ENCODE measurements around the gene ARHGAP26. TPM values are rescaled to one million over a fixed set of nuclear protein-coding genes. Genes with fewer than 3 reads are reported as not detected.

ARHGAP26 gene
- total RNA-seq, 1 experiment from 2014 or later = 39.8 TPM

DNA sequence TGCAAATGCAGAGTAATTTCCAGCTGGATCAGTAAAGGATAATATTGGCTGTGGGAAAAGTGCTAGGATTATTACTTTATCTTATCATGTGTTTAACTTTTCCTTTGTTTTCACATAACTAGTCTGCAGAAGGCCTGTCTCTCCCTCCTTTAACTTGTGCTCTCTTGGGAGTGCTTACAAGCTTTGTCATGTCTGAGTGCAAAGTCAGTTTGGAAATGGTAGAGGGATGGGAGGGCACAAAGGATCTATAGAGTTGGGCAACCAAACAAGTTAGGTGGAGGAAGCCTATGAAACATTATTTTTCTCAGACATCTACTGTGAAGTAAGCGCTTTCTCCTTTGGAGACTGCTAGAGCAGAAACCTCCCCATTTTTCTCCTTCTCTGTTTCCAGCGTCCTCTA lies 308.8 kb downstream of the ARHGAP26 start:
- Histone ChIP-seq H3K79me2 (ENCODE audit: low read length) (no peaks in the 10 kb centered on the region), H2AFZ (ENCODE audit: low read length) (no peak overlapping the region), H3K27ac (ENCODE audit: low read length) (no peak overlapping the region), H3K36me3 (ENCODE audit: insufficient read depth, low read length) (no peaks in the 10 kb centered on the region), H3K9me3 (ENCODE audit: low read length) (no peaks in the 10 kb centered on the region), H3K9me2 (replicated peaks; ENCODE audit: insufficient read depth, low read length) (no peaks in the 10 kb centered on the region), H3K9ac (ENCODE audit: low read length) (no peak overlapping the region), H3K4me1 (ENCODE audit: low read length) (peaks cover 11% of the 10 kb centered on the region), H3K4me2 (ENCODE audit: low read depth, low read length, poor library complexity, severe bottlenecking) (no peak overlapping the region), H4K20me1 (ENCODE audit: insufficient read depth, low read depth, low read length) (no peaks in the 10 kb centered on the region), H3K4me3 (ENCODE audit: low read length) (no peak overlapping the region), H3K27me3 (ENCODE audit: low read length) (no peaks in the 10 kb centered on the region)
- DNase-seq = no peak

DNA sequence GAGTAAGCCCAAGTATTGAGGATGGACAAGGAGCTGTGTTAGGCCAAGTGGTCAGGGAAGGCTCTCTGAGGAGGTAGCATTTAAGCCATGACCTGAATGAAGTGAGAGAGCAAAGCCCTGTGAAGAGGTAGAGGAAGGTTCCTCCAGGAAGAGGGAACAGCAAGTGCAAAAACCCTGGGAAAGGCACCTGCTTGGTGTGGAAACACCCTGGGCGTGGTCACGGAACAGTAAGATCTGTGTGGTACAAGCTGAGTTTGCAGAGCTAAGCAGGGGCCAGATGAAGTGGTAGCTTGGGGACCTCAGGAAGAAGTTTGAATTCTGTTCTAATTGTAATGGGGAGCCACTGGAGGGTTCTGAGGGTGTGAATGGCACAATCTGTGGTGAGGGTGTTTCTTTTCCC lies 310.2 kb downstream of the ARHGAP26 start:
- H3K4me2 ChIP-seq (ENCODE audit: low read depth, low read length, poor library complexity, severe bottlenecking) = no peak overlapping the region
- H3K4me1 ChIP-seq (ENCODE audit: low read length) = peaks cover 11% of the 10 kb centered on the region
- H3K36me3 ChIP-seq (ENCODE audit: insufficient read depth, low read length) = no peaks in the 10 kb centered on the region
- no peak overlapping the region for H3K4me3 ChIP-seq (ENCODE audit: low read length)
- no peak overlapping the region for H2AFZ ChIP-seq (ENCODE audit: low read length)
- H3K9me3 ChIP-seq (ENCODE audit: low read length) = no peaks in the 10 kb centered on the region
- H3K79me2 ChIP-seq (ENCODE audit: low read length) = no peaks in the 10 kb centered on the region
- H3K27ac ChIP-seq (ENCODE audit: low read length) = no peak overlapping the region
- H3K9ac ChIP-seq (ENCODE audit: low read length) = no peak overlapping the region
- no peak for DNase-seq
- no peaks in the 10 kb centered on the region for H4K20me1 ChIP-seq (ENCODE audit: insufficient read depth, low read depth, low read length)
- H3K9me2 ChIP-seq (replicated peaks; ENCODE audit: insufficient read depth, low read length) = no peaks in the 10 kb centered on the region
- no peaks in the 10 kb centered on the region for H3K27me3 ChIP-seq (ENCODE audit: low read length)

DNA sequence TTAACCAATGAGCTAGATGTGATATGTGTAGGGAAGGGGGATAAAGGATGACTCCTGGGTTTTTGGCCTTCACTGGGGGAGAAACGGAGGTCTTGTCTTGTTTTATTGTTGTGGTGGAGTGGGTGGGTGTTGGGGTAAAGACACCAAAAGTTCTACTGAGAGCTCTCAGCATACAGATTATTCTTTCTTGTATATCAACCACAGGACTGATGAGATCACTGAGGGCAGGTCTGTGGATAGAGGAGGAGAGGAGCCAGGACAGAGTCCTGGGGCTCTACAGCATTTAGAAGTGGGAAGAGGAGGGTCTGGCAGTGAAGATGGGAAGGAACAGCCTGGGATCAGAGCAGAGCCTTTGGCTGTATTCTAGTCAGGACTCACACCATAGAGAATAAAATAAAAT lies 310.8 kb downstream of the ARHGAP26 start:
- Histone ChIP-seq H3K36me3 (ENCODE audit: insufficient read depth, low read length) (no peaks in the 10 kb centered on the region), H4K20me1 (ENCODE audit: insufficient read depth, low read depth, low read length) (no peaks in the 10 kb centered on the region), H3K4me2 (ENCODE audit: low read depth, low read length, poor library complexity, severe bottlenecking) (no peak overlapping the region), H3K4me3 (ENCODE audit: low read length) (no peak overlapping the region), H3K27ac (ENCODE audit: low read length) (no peak overlapping the region), H2AFZ (ENCODE audit: low read length) (no peak overlapping the region), H3K79me2 (ENCODE audit: low read length) (no peaks in the 10 kb centered on the region), H3K9me2 (replicated peaks; ENCODE audit: insufficient read depth, low read length) (no peaks in the 10 kb centered on the region), H3K4me1 (ENCODE audit: low read length) (peaks cover 11% of the 10 kb centered on the region), H3K27me3 (ENCODE audit: low read length) (no peaks in the 10 kb centered on the region), H3K9me3 (ENCODE audit: low read length) (no peaks in the 10 kb centered on the region), H3K9ac (ENCODE audit: low read length) (no peak overlapping the region)
- no peak for DNase-seq

DNA sequence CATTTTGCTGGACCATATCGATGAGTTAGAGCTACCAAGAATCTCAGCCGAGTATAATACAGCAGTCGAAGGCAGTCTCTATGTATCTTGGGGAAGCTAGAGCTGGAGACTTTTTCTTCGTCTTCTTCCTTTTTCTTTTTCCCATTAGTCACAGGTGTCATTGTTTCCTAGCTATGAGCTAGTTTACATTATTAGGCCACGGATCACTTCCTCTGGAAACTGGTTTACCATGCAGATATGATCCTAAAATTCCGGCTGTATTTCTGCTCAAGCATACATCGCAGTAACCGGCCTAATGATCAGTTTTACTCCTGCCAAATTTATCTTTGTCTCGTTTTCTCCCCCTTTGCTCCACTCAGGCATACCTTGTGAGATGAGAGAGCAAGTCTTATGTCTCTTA lies 312.8 kb downstream of the ARHGAP26 start:
- no peak overlapping the region for H3K4me2 ChIP-seq (ENCODE audit: low read depth, low read length, poor library complexity, severe bottlenecking)

DNA sequence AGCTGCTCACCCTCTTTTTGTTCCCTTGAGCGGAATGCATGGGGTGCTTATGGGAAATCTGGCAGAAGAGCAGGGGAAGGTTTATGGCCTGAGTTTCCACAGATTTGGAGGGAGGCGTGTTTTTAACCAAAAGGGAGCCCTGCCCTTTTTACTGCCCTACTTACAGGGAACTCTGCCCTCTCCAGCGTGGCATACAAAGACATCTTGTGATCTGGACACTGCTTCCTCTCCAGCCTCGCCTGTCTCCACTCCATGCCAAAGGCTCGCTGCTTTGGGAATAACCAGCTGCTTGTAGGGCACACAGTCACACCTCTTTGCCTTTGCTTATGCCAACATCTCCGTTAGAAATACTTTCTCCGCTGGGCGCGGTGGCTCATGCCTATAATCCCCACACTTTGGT lies 314.2 kb downstream of the ARHGAP26 start:
- Histone ChIP-seq H3K79me2 (ENCODE audit: low read length) (no peaks in the 10 kb centered on the region), H3K9me2 (replicated peaks; ENCODE audit: insufficient read depth, low read length) (no peaks in the 10 kb centered on the region), H3K36me3 (ENCODE audit: insufficient read depth, low read length) (no peaks in the 10 kb centered on the region), H3K4me1 (ENCODE audit: low read length) (0 out of 2 replicates have a peak, but pooled peaks cover 3% of the 10 kb centered on the region), H3K4me2 (ENCODE audit: low read depth, low read length, poor library complexity, severe bottlenecking) (no peak overlapping the region), H2AFZ (ENCODE audit: low read length) (no peak overlapping the region), H3K4me3 (ENCODE audit: low read length) (no peak overlapping the region), H3K9me3 (ENCODE audit: low read length) (no peaks in the 10 kb centered on the region), H4K20me1 (ENCODE audit: insufficient read depth, low read depth, low read length) (no peaks in the 10 kb centered on the region), H3K27me3 (ENCODE audit: low read length) (no peaks in the 10 kb centered on the region), H3K9ac (ENCODE audit: low read length) (no peak overlapping the region), H3K27ac (ENCODE audit: low read length) (no peak overlapping the region)
- no peak for DNase-seq

More for the DNA sequence above, 312.8 kb downstream of the ARHGAP26 start:
- Histone ChIP-seq H3K9ac (ENCODE audit: low read length) (no peak overlapping the region), H3K9me2 (replicated peaks; ENCODE audit: insufficient read depth, low read length) (no peaks in the 10 kb centered on the region), H2AFZ (ENCODE audit: low read length) (no peak overlapping the region), H3K36me3 (ENCODE audit: insufficient read depth, low read length) (no peaks in the 10 kb centered on the region), H3K79me2 (ENCODE audit: low read length) (no peaks in the 10 kb centered on the region), H3K27ac (ENCODE audit: low read length) (no peak overlapping the region), H3K4me3 (ENCODE audit: low read length) (no peak overlapping the region), H3K27me3 (ENCODE audit: low read length) (no peaks in the 10 kb centered on the region), H4K20me1 (ENCODE audit: insufficient read depth, low read depth, low read length) (no peaks in the 10 kb centered on the region), H3K9me3 (ENCODE audit: low read length) (no peaks in the 10 kb centered on the region), H3K4me1 (ENCODE audit: low read length) (peaks cover 2% of the 10 kb centered on the region; the same call in 1 of the 2 replicates)
- DNase-seq = no peak

DNA sequence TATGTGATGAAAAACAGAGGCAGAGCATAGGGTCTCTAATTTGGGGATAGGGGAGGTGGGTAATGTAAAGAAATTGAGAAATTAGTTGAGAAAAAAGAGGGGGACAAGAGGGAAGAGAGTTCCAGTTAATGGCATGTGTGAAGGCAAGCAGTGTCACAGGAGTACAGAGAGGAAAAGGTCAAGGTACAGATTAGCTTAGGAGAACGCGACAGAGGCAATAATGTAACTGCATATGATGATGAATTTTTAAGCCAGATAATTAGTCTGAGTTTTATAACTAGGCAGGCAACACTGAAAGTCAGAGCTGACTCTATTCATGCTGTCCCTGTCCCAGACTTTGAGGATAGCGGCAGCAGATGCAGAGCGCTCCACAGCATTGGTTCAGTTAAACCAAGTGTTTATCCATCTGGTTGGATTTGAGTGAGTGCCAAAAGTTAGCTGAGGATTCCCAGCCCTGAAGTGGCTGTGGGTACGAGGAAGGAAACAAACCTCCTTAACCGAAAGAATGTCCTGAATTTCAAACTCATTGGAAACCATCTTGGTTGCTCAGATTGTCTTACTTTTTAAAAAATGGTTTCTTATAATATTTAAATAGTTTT lies 315.2 kb downstream of the ARHGAP26 start:
- no peaks in the 10 kb centered on the region for H3K9me2 ChIP-seq (replicated peaks; ENCODE audit: insufficient read depth, low read length)
- no peaks in the 10 kb centered on the region for H3K36me3 ChIP-seq (ENCODE audit: insufficient read depth, low read length)
- DNase-seq = no peak
- no peaks in the 10 kb centered on the region for H3K9me3 ChIP-seq (ENCODE audit: low read length)
- H4K20me1 ChIP-seq (ENCODE audit: insufficient read depth, low read depth, low read length) = no peaks in the 10 kb centered on the region
- no peaks in the 10 kb centered on the region for H3K27me3 ChIP-seq (ENCODE audit: low read length)
- H2AFZ ChIP-seq (ENCODE audit: low read length) = no peak overlapping the region
- no peak overlapping the region for H3K4me3 ChIP-seq (ENCODE audit: low read length)
- no peak overlapping the region for H3K4me2 ChIP-seq (ENCODE audit: low read depth, low read length, poor library complexity, severe bottlenecking)
- H3K79me2 ChIP-seq (ENCODE audit: low read length) = no peaks in the 10 kb centered on the region
- no peak overlapping the region for H3K27ac ChIP-seq (ENCODE audit: low read length)
- H3K9ac ChIP-seq (ENCODE audit: low read length) = no peak overlapping the region
- H3K4me1 ChIP-seq (ENCODE audit: low read length) = 0 out of 2 replicates have a peak, but pooled peaks cover 4% of the 10 kb centered on the region

DNA sequence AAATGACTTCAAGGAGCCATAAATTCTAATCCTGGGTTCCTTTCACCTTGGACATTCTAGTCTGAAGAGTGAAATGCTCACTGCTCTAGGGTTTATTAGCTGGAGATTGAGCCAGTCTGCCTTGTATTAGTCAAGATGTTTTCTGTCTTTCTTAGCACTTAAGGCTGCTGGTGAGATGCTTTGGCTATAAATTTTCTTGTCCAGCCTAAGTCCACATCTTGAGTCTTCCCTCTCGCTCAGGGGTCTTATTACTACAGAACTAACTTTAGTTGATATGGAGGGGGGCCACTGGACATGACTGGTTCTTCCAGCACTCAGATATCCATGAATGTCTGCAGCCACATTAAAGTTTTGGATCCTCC lies 316.4 kb downstream of the ARHGAP26 start:
- DNase-seq = no peak
- no peak overlapping the region for H3K4me3 ChIP-seq (ENCODE audit: low read length)
- no peak overlapping the region for H3K27ac ChIP-seq (ENCODE audit: low read length)
- no peaks in the 10 kb centered on the region for H3K36me3 ChIP-seq (ENCODE audit: insufficient read depth, low read length)
- H3K27me3 ChIP-seq (ENCODE audit: low read length) = no peaks in the 10 kb centered on the region
- no peak overlapping the region for H2AFZ ChIP-seq (ENCODE audit: low read length)
- no peak overlapping the region for H3K9ac ChIP-seq (ENCODE audit: low read length)
- no peaks in the 10 kb centered on the region for H3K9me3 ChIP-seq (ENCODE audit: low read length)
- no peaks in the 10 kb centered on the region for H4K20me1 ChIP-seq (ENCODE audit: insufficient read depth, low read depth, low read length)
- no peaks in the 10 kb centered on the region for H3K79me2 ChIP-seq (ENCODE audit: low read length)
- no peak overlapping the region for H3K4me2 ChIP-seq (ENCODE audit: low read depth, low read length, poor library complexity, severe bottlenecking)
- H3K4me1 ChIP-seq (ENCODE audit: low read length) = 0 out of 2 replicates have a peak, but pooled peaks cover 4% of the 10 kb centered on the region
- no peaks in the 10 kb centered on the region for H3K9me2 ChIP-seq (replicated peaks; ENCODE audit: insufficient read depth, low read length)

DNA sequence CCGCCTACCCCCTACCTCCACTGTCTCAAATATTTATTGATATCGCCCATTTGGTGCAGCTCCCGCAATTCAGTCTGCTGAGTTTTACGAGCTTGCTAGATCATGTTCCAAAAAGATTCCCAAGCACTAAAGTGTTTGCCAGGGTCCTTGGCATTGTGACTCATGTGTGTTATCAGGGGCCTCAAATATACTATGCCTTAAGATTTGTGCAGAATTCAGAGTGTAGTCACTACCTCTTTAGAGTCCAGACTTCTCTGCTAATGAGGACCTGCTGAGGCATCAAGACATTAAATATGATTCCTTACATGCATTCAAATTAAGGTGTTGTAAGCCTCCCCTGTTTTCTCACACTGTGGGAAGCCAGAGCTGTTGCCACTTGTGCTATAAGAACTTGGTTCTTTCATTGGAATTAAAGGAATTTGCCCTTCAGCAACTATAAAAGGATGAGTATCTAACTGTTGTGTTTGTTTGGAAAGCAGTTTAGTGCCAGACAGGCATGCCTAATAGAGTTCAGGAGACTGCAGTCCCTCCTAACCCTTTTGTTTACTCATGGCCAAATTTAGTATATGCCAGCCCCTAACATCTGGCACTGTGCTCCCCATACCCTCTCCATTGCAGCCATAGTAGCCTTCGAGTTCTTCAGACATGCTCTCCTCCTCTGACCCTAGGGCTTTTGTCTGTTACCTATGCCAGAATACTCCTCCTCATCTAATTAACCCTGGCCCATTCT lies 316.9 kb downstream of the ARHGAP26 start:
- no peaks in the 10 kb centered on the region for H4K20me1 ChIP-seq (ENCODE audit: insufficient read depth, low read depth, low read length)
- H3K79me2 ChIP-seq (ENCODE audit: low read length) = no peaks in the 10 kb centered on the region
- no peak overlapping the region for H3K4me2 ChIP-seq (ENCODE audit: low read depth, low read length, poor library complexity, severe bottlenecking)
- DNase-seq = no peak
- no peaks in the 10 kb centered on the region for H3K9me3 ChIP-seq (ENCODE audit: low read length)
- 0 out of 2 replicates have a peak, but pooled peaks cover 4% of the 10 kb centered on the region for H3K4me1 ChIP-seq (ENCODE audit: low read length)
- no peak overlapping the region for H3K27ac ChIP-seq (ENCODE audit: low read length)
- H3K9ac ChIP-seq (ENCODE audit: low read length) = no peak overlapping the region
- no peaks in the 10 kb centered on the region for H3K36me3 ChIP-seq (ENCODE audit: insufficient read depth, low read length)
- H3K27me3 ChIP-seq (ENCODE audit: low read length) = no peaks in the 10 kb centered on the region
- H3K4me3 ChIP-seq (ENCODE audit: low read length) = no peak overlapping the region
- no peak overlapping the region for H2AFZ ChIP-seq (ENCODE audit: low read length)
- H3K9me2 ChIP-seq (replicated peaks; ENCODE audit: insufficient read depth, low read length) = no peaks in the 10 kb centered on the region

All from Karpas-422 (cell line).